Stimulated activated naive B cell treated with anti-CD40 and anti-IgM and Interleukin-4, amounts not matched to agents 10 μg/mL and 1 μg/mL and 100 μg/mL, for 72 hours (primary cell): ENCODE results near the gene TTC5.
"Not testable (repeated sequence)": the region's sequence is repeated elsewhere in the genome, so short reads cannot be mapped to it uniquely, and the experiment has no call there.

Experiments
- ATAC-seq, 2 donors: fragments of 150-1000 bp; cut with Tn5 transposase; replicated peaks; 2 replicates each; pipeline ENCODE4 v1.10.0; 2021; ENCODE audit warnings: moderate library complexity in 1 of 2
- DNase-seq: peaks from one replicate; pipeline ENCODE4 v3.0.0; 2021
- H3K27ac Mint-ChIP-seq: one replicate; pipeline ENCODE4 v1.8.0; 2022; ENCODE audit warnings: mild to moderate bottlenecking, mixed read lengths
- H3K27me3 Mint-ChIP-seq, 2 donors: one replicate each; pipeline ENCODE4 v1.8.0; 2022; ENCODE audit warnings: mixed read lengths in 2 of 2
- H3K36me3 Mint-ChIP-seq, 2 donors: one replicate each; pipeline ENCODE4 v1.8.0; 2022; ENCODE audit warnings: mixed read lengths in 2 of 2, mild to moderate bottlenecking in 1 of 2
- H3K4me1 Mint-ChIP-seq, 2 donors: one replicate each; pipeline ENCODE4 v1.8.0; 2022; ENCODE audit warnings: mixed read lengths in 2 of 2, mild to moderate bottlenecking in 1 of 2
- H3K4me3 Mint-ChIP-seq, 2 donors: one replicate each; pipeline ENCODE4 v1.8.0; 2022; ENCODE audit warnings: mild to moderate bottlenecking in 2 of 2, mixed read lengths in 2 of 2, moderate library complexity in 1 of 2
- H3K9me3 Mint-ChIP-seq, 2 donors: one replicate each; pipeline ENCODE4 v1.8.0; 2022; ENCODE audit warnings: mixed read lengths in 2 of 2, mild to moderate bottlenecking in 1 of 2

Gene TTC5

GRCh38 chr14:20331053-20331613, 25.4 kb upstream of the TTC5 start:
- ATAC-seq: no peak
- Mint-ChIP-seq H3K4me1 (peaks cover 21 to 45% of the 10 kb centered on the region in 2 donors), H3K27me3 (no peaks in the 10 kb centered on the region), H3K9me3 (no peaks in the 10 kb centered on the region), H3K36me3 (peaks cover 18 to 34% of the 10 kb centered on the region in 2 donors), H3K4me3 (peak overlapping the region; percentile 67 to 72), H3K27ac (peak overlapping the region; percentile 65)
- DNase-seq: no peak

GRCh38 chr14:20329355-20329754, 23.6 kb upstream of the TTC5 start:
- Mint-ChIP-seq H3K27ac (no peak overlapping the region), H3K4me1 (peaks cover 21 to 45% of the 10 kb centered on the region in 2 donors), H3K4me3 (no peak overlapping the region), H3K36me3 (peaks cover 22 to 38% of the 10 kb centered on the region in 2 donors), H3K27me3 (no peaks in the 10 kb centered on the region), H3K9me3 (no peaks in the 10 kb centered on the region)
- DNase-seq (no peak), ATAC-seq (no peak)

GRCh38 chr14:20328705-20329104, 23.0 kb upstream of the TTC5 start:
- Mint-ChIP-seq H3K9me3 (no peaks in the 10 kb centered on the region), H3K36me3 (peaks cover 24 to 44% of the 10 kb centered on the region in 2 donors), H3K27ac (no peak overlapping the region), H3K27me3 (no peaks in the 10 kb centered on the region), H3K4me1 (peaks cover 21 to 41% of the 10 kb centered on the region in 2 donors), H3K4me3 (no peak overlapping the region)
- ATAC-seq (no peak), DNase-seq (no peak)

DNA sequence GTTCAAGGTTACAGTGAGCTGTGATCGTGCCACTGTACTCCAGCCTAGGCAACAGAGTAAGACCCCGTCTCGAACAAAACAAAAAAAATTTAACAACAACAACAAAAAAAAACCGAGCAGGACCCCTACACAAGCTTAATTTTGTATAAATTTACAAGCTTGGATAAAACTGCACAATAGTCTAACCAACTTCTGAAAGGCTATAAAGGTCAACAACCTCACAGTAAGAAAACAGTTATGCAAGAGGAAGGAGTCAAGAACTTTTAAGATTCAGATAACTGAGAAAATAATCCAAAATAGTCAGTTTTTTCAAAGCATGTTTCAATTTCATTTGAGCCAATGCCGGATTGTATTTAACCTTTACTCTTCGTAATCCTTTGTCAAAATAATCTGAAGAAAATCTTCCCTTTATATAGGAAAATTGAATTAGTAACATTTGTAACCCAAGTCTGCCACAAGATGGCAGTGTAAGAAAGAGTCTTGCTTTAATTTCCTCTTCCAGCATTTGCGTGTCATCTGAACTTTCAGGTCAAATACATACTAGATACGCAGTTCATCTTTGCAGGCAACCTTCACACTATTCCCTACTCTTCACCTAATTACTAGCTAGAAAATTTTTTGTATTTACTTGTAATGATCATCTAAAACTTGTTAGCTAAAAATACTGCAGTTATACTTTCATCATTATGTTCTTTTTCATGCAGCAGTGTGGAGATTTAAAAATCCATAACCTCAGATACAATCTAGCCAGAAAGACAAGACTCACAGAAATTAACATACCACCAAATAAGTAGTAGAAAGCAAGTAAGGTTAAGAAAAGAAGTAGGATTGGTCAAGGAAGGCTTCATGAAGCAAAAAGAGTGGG, 21.5 kb upstream of the TTC5 start:
- Mint-ChIP-seq H3K27me3 (no peaks in the 10 kb centered on the region), H3K4me3 (peak overlapping the region; percentile 5 to 41), H3K4me1 (peaks cover 19 to 45% of the 10 kb centered on the region in 2 donors), H3K36me3 (peaks cover 27 to 43% of the 10 kb centered on the region in 2 donors), H3K27ac (peak overlapping the region; percentile 6), H3K9me3 (no peaks in the 10 kb centered on the region)
- DNase-seq (no peak), ATAC-seq (peak; percentile 41 to 52)

DNA sequence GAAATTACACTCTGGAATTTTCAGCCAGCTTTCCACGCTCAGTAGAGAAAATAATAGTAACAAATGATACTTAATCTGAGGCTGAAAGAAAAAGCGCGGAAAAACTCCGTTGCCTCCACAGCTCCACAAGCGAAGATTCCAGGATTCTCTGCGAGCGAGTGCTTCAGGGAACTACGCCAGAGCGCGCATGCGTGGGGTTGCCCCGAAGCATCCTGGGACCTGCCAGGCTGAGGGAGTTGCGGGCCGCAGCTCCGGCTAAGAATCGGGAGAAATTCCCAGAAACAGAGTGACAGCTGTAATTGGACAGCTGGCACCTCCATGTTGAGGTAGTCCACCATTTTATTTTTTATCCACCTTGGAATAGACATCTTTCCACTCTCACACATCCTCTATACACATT, 12.0 kb upstream of the TTC5 start:
- H3K27ac Mint-ChIP-seq: no peak overlapping the region
- H3K9me3 Mint-ChIP-seq: no peaks in the 10 kb centered on the region
- peaks cover 0 to 6% of the 10 kb centered on the region in 2 donors for H3K4me1 Mint-ChIP-seq
- H3K4me3 Mint-ChIP-seq: no peak overlapping the region
- DNase-seq (no peak), ATAC-seq (no peak)
- no peaks in the 10 kb centered on the region for H3K27me3 Mint-ChIP-seq
- peaks cover 22 to 36% of the 10 kb centered on the region in 2 donors for H3K36me3 Mint-ChIP-seq

DNA sequence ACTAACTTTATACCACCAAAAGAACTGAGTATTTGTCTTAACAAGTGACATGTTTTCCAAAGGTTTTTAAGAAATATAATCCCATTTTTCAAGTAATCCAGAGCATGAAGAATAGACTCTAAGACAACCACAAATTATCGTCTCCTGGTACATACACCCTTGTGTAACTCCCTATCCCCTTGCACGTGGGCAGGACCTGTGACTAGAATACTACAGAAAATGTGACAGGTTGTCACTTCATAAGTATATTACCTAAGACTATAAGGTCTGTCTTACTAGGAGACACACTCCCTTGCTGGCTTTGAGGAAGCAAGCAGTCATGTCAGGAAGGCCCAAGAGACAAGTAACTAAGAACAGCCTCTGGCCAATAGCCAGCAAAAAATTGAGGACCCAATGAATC, 8.3 kb upstream of the TTC5 start:
- Mint-ChIP-seq H3K36me3 (peaks cover 21 to 40% of the 10 kb centered on the region in 2 donors), H3K27me3 (no peaks in the 10 kb centered on the region), H3K4me3 (no peak overlapping the region), H3K4me1 (peaks cover 0 to 6% of the 10 kb centered on the region in 2 donors), H3K9me3 (no peaks in the 10 kb centered on the region), H3K27ac (no peak overlapping the region)
- ATAC-seq (no peak), DNase-seq (no peak)

GRCh38 chr14:20306079-20306423, 300 bp upstream of the TTC5 start:
- no peak for DNase-seq
- Mint-ChIP-seq H3K9me3 (no peaks in the 10 kb centered on the region), H3K4me1 (peaks cover 8 to 19% of the 10 kb centered on the region in 2 donors), H3K36me3 (peaks cover 15 to 20% of the 10 kb centered on the region in 2 donors), H3K27ac (peak overlapping the region; percentile 63), H3K27me3 (no peaks in the 10 kb centered on the region), H3K4me3 (peak overlapping the region; percentile 84)
- peak; percentile 5 to 7 for ATAC-seq

DNA sequence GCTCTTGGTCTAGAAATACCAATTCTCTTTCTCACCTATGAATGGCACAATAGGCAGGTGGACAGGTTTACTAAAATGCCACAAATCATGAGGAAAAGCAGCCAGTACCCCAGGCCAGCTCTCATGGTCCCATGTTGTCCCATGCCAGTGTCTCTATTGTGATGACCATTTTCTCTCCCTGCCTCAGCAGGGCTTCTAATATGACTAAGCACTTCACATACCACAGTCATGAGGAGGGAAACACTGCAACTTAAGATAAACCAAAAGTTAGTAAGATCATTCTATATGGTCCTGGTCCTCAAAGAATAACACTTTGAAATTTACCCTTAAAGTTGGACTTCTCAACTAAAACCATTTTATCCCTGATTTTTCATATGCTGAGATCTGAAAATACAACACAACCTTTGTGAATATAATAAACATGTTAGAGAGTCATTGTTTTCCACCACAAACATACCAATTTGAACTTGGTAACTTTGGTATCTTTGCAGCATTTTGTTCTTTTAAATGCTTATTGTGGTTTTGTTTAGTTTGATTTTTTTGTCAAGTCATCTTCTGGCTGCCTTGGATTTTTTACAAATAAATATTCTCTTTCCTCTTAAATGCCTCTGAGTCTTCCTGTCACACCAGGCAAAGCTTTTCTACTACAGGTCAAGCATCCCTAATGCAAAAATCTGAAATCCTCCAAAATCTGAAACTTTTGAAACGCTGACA, 3.6 kb downstream of the TTC5 start:
- Mint-ChIP-seq H3K4me1 (peaks cover 8 to 22% of the 10 kb centered on the region in 2 donors), H3K4me3 (no peak overlapping the region), H3K36me3 (peaks cover 31 to 48% of the 10 kb centered on the region in 2 donors), H3K27ac (no peak overlapping the region), H3K27me3 (no peaks in the 10 kb centered on the region), H3K9me3 (no peaks in the 10 kb centered on the region)
- no peak for ATAC-seq
- no peak for DNase-seq

- DNase-seq: peak; percentile 70
- peak overlapping the region; percentile 14 for H3K27ac Mint-ChIP-seq
- H3K36me3 Mint-ChIP-seq: peaks cover 32 to 61% of the 10 kb centered on the region in 2 donors
- no peaks in the 10 kb centered on the region for H3K27me3 Mint-ChIP-seq
- ATAC-seq: peak; percentile 98 to 99
- no peaks in the 10 kb centered on the region for H3K9me3 Mint-ChIP-seq
- H3K4me1 Mint-ChIP-seq: peaks cover 20 to 31% of the 10 kb centered on the region in 2 donors
- no peak overlapping the region for H3K4me3 Mint-ChIP-seq
These were observed 10.7 kb downstream of the TTC5 start for GRCh38 chr14:20295067-20295466.

DNA sequence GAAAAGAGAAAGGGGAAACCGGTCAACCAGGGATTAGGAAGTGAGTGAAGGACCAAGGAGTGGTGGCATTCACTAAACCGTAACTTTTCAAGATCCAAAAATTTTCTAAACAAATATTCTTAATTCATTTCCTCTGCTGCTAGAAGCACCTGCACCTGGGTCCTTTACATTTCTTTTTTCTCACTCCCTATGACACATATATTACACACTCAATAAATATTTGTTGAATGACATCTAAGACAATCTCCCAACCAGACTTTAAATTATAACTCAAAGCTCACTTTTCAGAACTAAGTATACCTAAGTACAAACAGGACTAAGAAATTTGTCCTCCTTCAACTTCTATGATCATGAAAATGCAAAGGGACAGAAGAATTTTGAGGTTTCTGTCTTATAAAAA, 11.1 kb downstream of the TTC5 start:
- H3K36me3 Mint-ChIP-seq: peaks cover 32 to 60% of the 10 kb centered on the region in 2 donors
- peaks cover 20 to 31% of the 10 kb centered on the region in 2 donors for H3K4me1 Mint-ChIP-seq
- H3K27ac Mint-ChIP-seq: peak overlapping the region; percentile 14
- no peak for ATAC-seq
- no peak overlapping the region for H3K4me3 Mint-ChIP-seq
- H3K27me3 Mint-ChIP-seq: no peaks in the 10 kb centered on the region
- no peaks in the 10 kb centered on the region for H3K9me3 Mint-ChIP-seq
- no peak for DNase-seq

DNA sequence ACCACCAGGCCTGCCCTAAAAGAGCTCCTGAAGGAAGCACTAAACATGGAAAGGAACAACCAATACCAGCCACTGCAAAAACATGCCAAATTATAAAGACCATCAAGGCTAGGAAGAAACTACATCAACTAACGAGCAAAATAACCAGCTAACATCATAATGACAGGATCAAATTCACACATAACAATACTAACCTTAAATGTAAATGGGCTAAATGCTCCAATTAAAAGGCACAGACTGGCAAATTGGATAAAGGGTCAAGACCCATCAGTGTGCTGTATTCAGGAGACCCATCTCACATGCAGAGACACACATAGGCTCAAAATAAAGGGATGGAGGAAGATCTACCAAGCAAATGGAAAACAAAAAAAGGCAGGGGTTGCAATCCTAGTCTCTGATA, 23.8 kb downstream of the TTC5 start:
- not testable (repeated sequence) for H3K9me3 Mint-ChIP-seq, H3K27ac Mint-ChIP-seq, H3K27me3 Mint-ChIP-seq, ATAC-seq, DNase-seq, H3K4me3 Mint-ChIP-seq
- Mint-ChIP-seq H3K4me1 (peaks cover 8 to 26% of the 10 kb centered on the region in 2 donors), H3K36me3 (peaks cover 72 to 81% of the 10 kb centered on the region in 2 donors)

- not testable (repeated sequence) for H3K27ac Mint-ChIP-seq, H3K4me3 Mint-ChIP-seq, DNase-seq, H3K27me3 Mint-ChIP-seq, ATAC-seq
- Mint-ChIP-seq H3K36me3 (peaks cover 64 to 73% of the 10 kb centered on the region in 2 donors), H3K4me1 (peaks cover 8 to 26% of the 10 kb centered on the region in 2 donors), H3K9me3 (peaks cover 5 to 13% of the 10 kb centered on the region in 2 donors)
These were observed 25.5 kb downstream of the TTC5 start for GRCh38 chr14:20280265-20280664.

- Mint-ChIP-seq H3K27ac (no peak overlapping the region), H3K36me3 (peaks cover 64 to 78% of the 10 kb centered on the region in 2 donors), H3K4me1 (peaks cover 8 to 26% of the 10 kb centered on the region in 2 donors), H3K27me3 (no peaks in the 10 kb centered on the region), H3K4me3 (no peak overlapping the region), H3K9me3 (peaks cover 14 to 23% of the 10 kb centered on the region in 2 donors)
- no peak for DNase-seq
- no peak for ATAC-seq
These were observed 27.3 kb downstream of the TTC5 start for GRCh38 chr14:20278414-20278813.

GRCh38 chr14:20277409-20277808, 28.3 kb downstream of the TTC5 start:
- DNase-seq (no peak), ATAC-seq (no peak)
- peaks cover 17 to 31% of the 10 kb centered on the region in 2 donors for H3K9me3 Mint-ChIP-seq
- H3K27me3 Mint-ChIP-seq: no peaks in the 10 kb centered on the region
- no peak overlapping the region for H3K4me3 Mint-ChIP-seq
- peaks cover 8 to 26% of the 10 kb centered on the region in 2 donors for H3K4me1 Mint-ChIP-seq
- H3K27ac Mint-ChIP-seq: no peak overlapping the region
- peaks cover 65 to 78% of the 10 kb centered on the region in 2 donors for H3K36me3 Mint-ChIP-seq
